K562 treated with DMSO at 1 percent for 24 hours (cell line): ENCODE data around the gene SULT6B1. TPM values are rescaled to one million over a fixed set of nuclear protein-coding genes. Genes with fewer than 3 reads are reported as not detected.

Source experiments
- total RNA-seq: library from RNA; unstranded; fragments of 300-600 nt; gene quantifications from 2 replicates; pipeline ENCODE4 v1.2.3, GENCODE V29; 2022; ENCODE audit warnings: low read depth; ENCODE audit not compliant: insufficient read depth

Gene SULT6B1
- total RNA-seq = not detected in 2 replicates

GRCh38 chr2:37188570-37188969 is at the start of gene SULT6B1:
Gene SULT6B1, minus strand, starts transcription at chr2:37188670. Its CDS starts 30 bp downstream, at chr2:37188640.

DNA sequence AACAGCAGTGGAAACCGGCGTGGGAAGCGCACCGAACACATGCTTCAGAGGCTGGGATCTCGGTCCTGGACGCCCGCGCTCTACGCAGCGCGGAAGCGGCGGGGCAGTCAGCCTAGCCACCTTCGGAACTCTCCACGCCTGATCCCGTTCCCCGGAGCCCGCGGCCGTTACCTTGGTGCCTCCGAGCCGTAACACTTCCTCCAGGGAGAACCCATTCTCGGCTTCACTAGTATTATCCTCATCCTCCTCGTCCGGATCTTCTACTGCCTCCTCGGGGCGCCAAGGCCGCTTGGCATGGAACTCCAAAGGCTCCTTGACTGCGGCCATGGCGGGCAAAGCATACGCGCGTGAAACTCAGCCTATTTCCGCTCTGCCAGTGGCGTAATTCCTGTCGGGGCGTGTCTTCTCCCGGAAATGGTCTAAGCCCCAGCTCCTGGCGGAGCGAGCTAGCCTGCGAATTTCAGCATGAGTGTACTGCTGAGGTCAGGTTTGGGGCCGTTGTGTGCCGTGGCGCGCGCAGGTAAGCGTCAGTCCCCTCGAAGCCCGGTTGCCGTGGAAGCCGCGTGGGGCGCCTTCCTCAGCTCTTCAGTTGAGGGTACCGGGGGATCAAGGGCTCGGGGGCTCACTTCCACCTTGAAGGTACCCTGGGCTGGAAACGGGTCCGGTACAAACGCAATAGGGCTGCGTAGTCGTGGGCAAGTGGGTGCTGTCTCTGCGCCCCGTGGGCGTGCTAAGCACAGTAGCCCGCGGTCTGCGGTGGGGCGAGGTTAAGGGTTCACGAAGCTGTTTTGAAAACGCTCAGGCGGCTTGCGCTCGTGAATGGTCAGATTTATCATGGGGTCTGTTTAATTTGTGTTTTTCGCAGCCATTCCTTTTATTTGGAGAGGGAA is 43.0 kb upstream of the SULT6B1 start, which contains the start of the genes CEBPZ and NDUFAF7:
TSS of gene CEBPZ (minus strand) at position 356 of the 890 bp plus-strand sequence. CDS start at position 327, 29 bp downstream.
TSS of gene NDUFAF7 (plus strand) at position 418 of the 890 bp plus-strand sequence. CDS start at position 466, 48 bp downstream.

GRCh38 chr2:37196320-37197195 is 8.1 kb upstream of the SULT6B1 start, which contains the start of gene CEBPZOS:
Gene CEBPZOS, plus strand, starts transcription at chr2:37196496. Its CDS starts 3,209 bp downstream, at chr2:37199705.

GRCh38 chr2:37156857-37157714 is 31.4 kb downstream of the SULT6B1 start, which contains the start of gene EIF2AK2:
Gene EIF2AK2, minus strand, starts transcription at chr2:37156980. Its CDS starts 9,174 bp downstream, at chr2:37147806.

Other genes with a start within 250 kb of the SULT6B1 start
- 8.0 and 9.6 TPM in 2 replicates for gene STRN, start 222.1 kb downstream of the SULT6B1 start, total RNA-seq
- 8.0 and 9.4 TPM in 2 replicates for gene HEATR5B, start 104.3 kb downstream of the SULT6B1 start, total RNA-seq
- 8.3 and 8.7 TPM in 2 replicates for gene GPATCH11, start 104.2 kb downstream of the SULT6B1 start, total RNA-seq
- gene EIF2AK2, start 31.7 kb downstream of the SULT6B1 start, total RNA-seq = 8.2 and 8.5 TPM in 2 replicates
- gene CEBPZOS, start 7.8 kb upstream of the SULT6B1 start, total RNA-seq = 16.7 and 19.1 TPM in 2 replicates
- gene CEBPZ, start 42.9 kb upstream of the SULT6B1 start, total RNA-seq = 24.1 and 40.8 TPM in 2 replicates
- gene NDUFAF7, start 43.0 kb upstream of the SULT6B1 start, total RNA-seq = 7.5 and 8.4 TPM in 2 replicates
- 8.2 and 8.8 TPM in 2 replicates for gene PRKD3, start 136.2 kb upstream of the SULT6B1 start, total RNA-seq
- gene QPCT, start 156.0 kb upstream of the SULT6B1 start, total RNA-seq = not detected in 2 replicates